K562 (cell line): ENCODE results near the gene ACTN3. TPM values are rescaled to one million over a fixed set of nuclear protein-coding genes. Genes with fewer than 3 reads are reported as not detected.

Source experiments
- BRCA1 ChIP-seq, 2 experiments: fragments of 450-650 bp in 1 of 2; sonication (generic) in 1 of 2; formaldehyde crosslinking in 1 of 2; IDR thresholded peaks; 2 replicates each; pipeline versions ENCODE4 v1.5.0 to v1.6.1; 2017 to 2020; ENCODE audit warnings: mild to moderate bottlenecking in 1 of 2, missing genetic modification reagents in 1 of 2
- CHD4 ChIP-seq: fragments of 200-600 bp; sonication (generic); IDR thresholded peaks from 3 replicates; pipeline ENCODE4 v1.6.1; 2012; ENCODE audit warnings: low read depth, mild to moderate bottlenecking, mixed read lengths, low read length, inconsistent platforms; ENCODE audit not compliant: insufficient read depth, insufficient replicate concordance, poor library complexity, severe bottlenecking
- EZH2 ChIP-seq: IDR thresholded peaks from 2 replicates; pipeline ENCODE4 v1.6.1; 2012; ENCODE audit warnings: low read depth, mild to moderate bottlenecking, inconsistent platforms, low read length, borderline replicate concordance
- FOS ChIP-seq: IDR thresholded peaks from 3 replicates; pipeline ENCODE4 v1.6.1; 2011; ENCODE audit not compliant: insufficient read length; ENCODE audit errors: extremely low read depth
- MGA ChIP-seq: fragments of 450-650 bp; IDR thresholded peaks from 2 replicates; pipeline ENCODE4 v1.6.1; 2016; ENCODE audit warnings: mild to moderate bottlenecking, moderate library complexity
- NCOA6 ChIP-seq: fragments of 450-650 bp; IDR thresholded peaks from 2 replicates; pipeline ENCODE4 v1.6.1; 2017; ENCODE audit warnings: mild to moderate bottlenecking
- NFATC3 ChIP-seq: fragments of 450-650 bp; IDR thresholded peaks from 2 replicates; pipeline ENCODE4 v1.6.1; 2017; ENCODE audit warnings: mild to moderate bottlenecking
- NFIC ChIP-seq: fragments of 450-650 bp; IDR thresholded peaks from 2 replicates; pipeline ENCODE4 v1.6.1; 2017; ENCODE audit warnings: mild to moderate bottlenecking, inconsistent platforms
- RBBP5 ChIP-seq: fragments of 200-600 bp; sonication (generic); IDR thresholded peaks from 2 replicates; pipeline ENCODE4 v1.6.1; 2012; ENCODE audit warnings: borderline replicate concordance, mild to moderate bottlenecking, low read length, control low read depth, inconsistent platforms; ENCODE audit not compliant: insufficient read depth, poor library complexity, severe bottlenecking
- RBM17 ChIP-seq: fragments of 200-400 bp; formaldehyde crosslinking; IDR thresholded peaks from 2 replicates; pipeline ENCODE4 v1.6.1; 2017; ENCODE audit warnings: low read depth, mild to moderate bottlenecking, low read length, borderline replicate concordance
- TAF15 ChIP-seq: fragments of 200-400 bp; formaldehyde crosslinking; IDR thresholded peaks from 2 replicates; pipeline ENCODE4 v1.6.1; 2017; ENCODE audit warnings: mild to moderate bottlenecking, low read depth, low read length, moderate library complexity
- TFE3 ChIP-seq: fragments of 450-650 bp; formaldehyde crosslinking; IDR thresholded peaks from 2 replicates; pipeline ENCODE4 v1.4.0; 2020; ENCODE audit warnings: mild to moderate bottlenecking, mixed read lengths
- U2AF1 ChIP-seq: fragments of 200-400 bp; formaldehyde crosslinking; optimal IDR thresholded peaks from 2 replicates; pipeline ENCODE3; 2017; ENCODE audit warnings: mild to moderate bottlenecking, low read depth, low read length, moderate library complexity
- ZNF253 ChIP-seq: fragments of 250-450 bp; sonication (Bioruptor Pico); conservative IDR thresholded peaks from 2 replicates; pipeline ENCODE4 v1.6.1; 2021; ENCODE audit warnings: mild to moderate bottlenecking
- polyA plus RNA-seq, 8 experiments: library from polyadenylated mRNA; depleted of rRNA in 4 of 8; stranded (reverse) in 5 of 8; unstranded in 3 of 8; fragments of >200 nt; fragmentation: Nextera tagmentation in 2 of 8; fragmentation: Illumina TruSeq in 1 of 8; extraction: Ambion mirVana in 2 of 8; extraction: Trizol in 1 of 8; gene quantifications; 2 replicates each; pipeline versions ENCODE4 v1.2.1 to v1.2.3, GENCODE V29; 2011 to 2014; ENCODE audit warnings: inconsistent platforms in 1 of 8, missing spikeins in 1 of 8
- total RNA-seq, 7 experiments: library from RNA; depleted of rRNA in 6 of 7; stranded (reverse); fragments of >200 nt in 6 of 7; fragmentation: Illumina TruSeq in 2 of 7; extraction: Trizol in 2 of 7; gene quantifications; 2 replicates each; pipeline versions ENCODE4 v1.2.1 to v1.2.3, GENCODE V29; 2011 to 2021; ENCODE audit warnings: low replicate concordance in 1 of 7

ACTN3 gene
- total and polyA plus RNA-seq, 9 of the 15 experiments (the other 6 are each of a cell fraction or from before 2014, with no cell fraction given) = not detected

- TF ChIP-seq TFE3 (CRISPR knock-in tag) = no peak
- peak; percentile 49 for TF ChIP-seq U2AF1
- no peak for TF ChIP-seq CHD4
- TF ChIP-seq RBM17 = no peak
- peak; percentile 88 for TF ChIP-seq NFIC
- peak; percentile 84 for TF ChIP-seq FOS
- no peak for TF ChIP-seq ZNF253 (CRISPR knock-in tag)
- no peak for TF ChIP-seq BRCA1 (IDR thresholded peaks at IDR 0.05)
- TF ChIP-seq BRCA1 (CRISPR knock-in tag; IDR thresholded peaks at IDR 0.05) = no peak
- peak; percentile 70; the same call in 1 of the 2 replicates for TF ChIP-seq NCOA6
- TF ChIP-seq EZH2 = no peak
- TF ChIP-seq TAF15 = no peak
- TF ChIP-seq MGA = no peak
- peak; percentile 71 for TF ChIP-seq RBBP5
- no peak for TF ChIP-seq NFATC3
These were observed 869 bp upstream of the ACTN3 start, which contains the start of gene ZDHHC24 (continued) for GRCh38 chr11:66545701-66546367.
